Esophagus muscularis mucosa (tissue), 3 donors: ENCODE measurements around the gene PPP1R3F.

Source experiments
- EP300 ChIP-seq: sonication (generic); formaldehyde crosslinking; IDR thresholded peaks from one replicate; pipeline ENCODE4 v1.6.1; 2017; ENCODE audit warnings: antibody characterized with exemption
- POLR2AphosphoS5 ChIP-seq, 2 donors: sonication (generic); formaldehyde crosslinking; IDR thresholded peaks; one replicate each; pipeline ENCODE4 v1.6.1; 2017; ENCODE audit warnings: antibody characterized with exemption in 2 of 2

GRCh38 chrX:49286136-49286535 lies 16.5 kb downstream of the PPP1R3F start:
- TF ChIP-seq EP300 (no peak), POLR2AphosphoS5 (IDR thresholded peaks at IDR 0.05) (no peak)
